ENCODE measurements around the gene VWCE. TPM values are rescaled to one million over a fixed set of nuclear protein-coding genes. Genes with fewer than 3 reads are reported as not detected.

VWCE gene
- total RNA-seq, 1 donor from 2014 or later: 8.8 TPM

DNA sequence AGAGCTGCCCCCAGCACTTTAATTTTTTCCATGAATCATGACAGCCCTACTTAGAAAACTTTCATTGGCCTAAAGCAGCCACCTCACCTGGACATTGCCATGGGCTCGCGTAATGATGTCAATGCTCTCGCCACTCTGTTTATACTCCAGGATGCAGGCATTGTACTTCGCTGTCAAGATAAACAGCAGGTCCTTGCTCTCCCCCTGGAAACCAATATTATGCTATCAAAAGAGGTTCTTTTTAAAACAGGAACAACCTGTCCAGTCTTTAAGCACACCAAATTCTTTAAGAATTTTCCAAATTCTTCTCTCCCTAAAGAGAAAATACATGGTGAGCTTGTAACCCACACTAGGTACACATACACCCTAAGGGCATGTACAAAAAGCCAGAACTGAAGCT is 34.8 kb upstream of the VWCE start:
- DNase-seq: no peak

DNA sequence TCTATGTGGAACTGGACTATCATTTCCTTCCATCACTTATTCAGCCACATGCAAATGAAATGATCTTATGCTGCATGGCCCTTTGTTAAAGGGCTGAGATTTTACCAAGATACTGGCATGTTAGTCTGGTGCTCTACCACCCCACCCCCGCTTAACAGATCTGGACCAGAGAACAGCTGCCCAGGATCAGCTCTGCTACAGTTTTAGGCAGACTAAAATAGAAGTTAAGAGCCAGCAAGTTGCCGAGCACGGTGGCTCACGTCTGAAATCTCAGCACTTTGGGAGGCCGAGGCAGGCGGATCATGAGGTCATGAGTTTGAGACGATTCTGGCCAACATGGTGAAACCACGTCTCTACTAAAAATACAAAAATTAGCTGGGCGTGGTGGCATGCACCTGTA is 33.2 kb upstream of the VWCE start:
- no peak for DNase-seq

DNA sequence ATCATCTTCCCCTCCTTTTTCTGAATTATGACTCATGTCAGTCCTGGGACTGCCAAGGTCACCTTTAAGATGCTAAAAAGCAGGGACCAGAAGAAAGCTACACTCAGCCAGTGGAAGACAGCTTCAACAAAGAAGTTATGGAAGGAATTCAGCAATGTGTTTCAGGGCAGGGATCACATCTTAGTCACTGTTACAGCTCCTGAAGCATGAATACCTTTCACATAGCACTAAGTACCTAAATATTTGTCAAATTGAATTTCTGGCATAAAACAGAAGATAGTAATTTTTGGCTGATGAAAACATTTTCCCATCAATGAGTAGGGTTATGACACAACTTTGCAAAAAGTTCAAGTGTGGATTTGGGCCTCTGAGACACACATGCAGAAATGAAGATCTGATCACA is 32.6 kb upstream of the VWCE start:
- DNase-seq: peak; percentile 15

DNA sequence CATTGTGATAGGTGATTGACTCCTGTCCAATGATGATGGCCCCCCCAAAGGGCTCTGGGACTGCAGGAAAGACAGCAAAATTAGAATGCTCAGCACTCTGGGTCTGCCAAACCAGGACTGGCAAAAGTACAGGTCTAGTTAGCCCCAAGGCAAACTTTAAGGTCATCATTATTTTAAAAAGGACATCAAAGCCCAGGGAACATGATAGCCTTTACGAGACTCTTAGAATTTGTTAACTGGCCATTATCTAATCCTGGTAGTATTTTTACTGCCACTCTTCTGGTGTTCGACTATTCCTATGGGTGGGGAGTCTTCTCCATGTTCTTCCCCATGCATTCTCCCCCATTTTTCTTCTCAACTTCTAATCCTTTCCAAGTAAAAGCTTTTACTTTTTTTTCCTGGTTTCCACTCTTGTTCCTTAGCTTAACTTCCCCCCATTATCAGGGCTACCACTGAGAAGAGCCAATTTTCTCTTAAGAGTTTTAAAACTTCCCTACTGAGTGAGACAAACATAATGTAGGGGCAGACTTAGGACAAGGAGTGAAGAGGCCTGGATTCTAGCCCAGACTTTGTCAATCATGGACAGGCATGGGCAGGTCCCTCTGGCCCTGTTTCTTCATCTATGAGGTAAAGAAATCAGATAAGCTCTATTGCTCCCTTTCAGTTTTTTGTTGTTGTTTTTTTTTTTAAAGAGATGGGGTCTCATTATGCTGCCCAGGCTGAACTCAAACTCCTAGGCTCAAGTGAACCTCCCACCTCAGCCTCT is 30.7 kb upstream of the VWCE start:
- DNase-seq: no peak

DNA sequence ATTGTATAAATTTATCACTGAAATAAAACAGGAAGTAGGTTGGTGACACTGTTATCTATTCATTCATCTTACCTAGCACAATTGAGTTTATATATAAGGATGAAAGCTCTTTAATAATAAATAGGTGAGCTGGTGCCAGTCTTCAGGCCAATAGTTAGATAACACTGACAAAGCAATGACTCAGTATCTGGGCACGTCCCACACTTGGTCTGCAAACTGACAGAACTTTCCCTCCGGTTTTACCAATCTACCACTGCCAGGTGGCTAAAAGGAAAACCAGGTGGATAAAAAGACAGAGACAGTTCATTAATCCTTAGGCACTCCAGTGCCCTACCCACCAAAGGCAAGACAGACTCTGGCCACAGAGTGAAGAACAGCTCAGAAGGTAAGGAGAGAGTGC is 20.1 kb upstream of the VWCE start:
- DNase-seq: no peak

DNA sequence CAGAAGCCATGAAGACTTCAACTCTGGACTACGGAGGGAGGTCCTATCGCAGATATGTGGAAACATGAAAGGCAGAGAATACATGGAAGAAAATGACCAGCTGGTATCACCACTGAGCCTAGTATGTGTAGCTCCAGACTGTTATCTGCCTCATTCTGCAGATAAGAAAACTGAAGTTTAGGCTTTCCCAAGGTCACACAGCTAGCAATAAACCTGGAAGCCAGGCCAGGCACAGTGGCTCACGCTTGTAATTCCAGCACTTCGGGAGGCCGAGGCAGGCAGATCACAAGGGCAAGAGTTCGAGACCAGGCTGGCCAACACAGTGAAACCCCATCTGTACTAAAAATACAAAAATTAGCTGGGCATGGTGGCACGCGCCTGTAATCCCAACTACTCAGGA is 15.6 kb upstream of the VWCE start:
- no peak for DNase-seq

DNA sequence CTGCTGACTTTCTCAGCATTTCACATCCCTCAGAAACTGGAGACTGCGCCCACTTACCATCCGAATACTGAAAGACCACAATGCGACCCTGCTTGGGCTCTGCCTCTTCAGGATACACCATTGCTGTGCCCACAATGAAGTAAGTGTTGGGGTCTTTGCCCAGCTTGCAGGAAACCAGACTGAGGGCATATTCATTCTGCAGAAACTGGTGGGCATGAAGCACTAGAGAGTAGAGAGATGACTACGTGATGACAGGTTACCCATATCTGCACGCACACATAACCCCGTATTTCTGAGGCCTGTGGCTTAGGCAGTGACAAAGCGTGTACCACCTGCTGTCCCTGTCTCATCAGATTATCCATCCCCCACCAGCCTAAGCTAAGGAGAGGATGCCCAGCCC is 14.6 kb upstream of the VWCE start:
- no peak for DNase-seq

DNA sequence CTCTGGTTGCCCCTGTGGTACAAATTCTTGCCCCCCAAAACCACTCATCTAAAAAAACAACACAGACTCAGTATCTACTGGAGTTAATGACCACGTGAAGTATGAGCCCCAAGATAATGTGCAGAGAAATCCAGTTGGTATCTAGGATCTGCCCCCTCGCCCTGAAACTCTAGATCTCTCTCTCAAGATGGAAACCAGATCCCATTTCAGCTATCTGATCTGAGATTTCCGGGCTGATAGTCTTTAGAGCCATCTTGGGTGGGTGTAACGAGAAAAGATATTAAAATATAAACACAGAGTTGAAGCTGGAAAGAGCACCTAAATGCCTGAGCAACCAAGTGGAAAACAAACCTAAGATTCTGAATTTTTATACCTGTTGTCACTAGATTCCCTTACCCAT is 14.0 kb upstream of the VWCE start:
- no peak for DNase-seq

DNA sequence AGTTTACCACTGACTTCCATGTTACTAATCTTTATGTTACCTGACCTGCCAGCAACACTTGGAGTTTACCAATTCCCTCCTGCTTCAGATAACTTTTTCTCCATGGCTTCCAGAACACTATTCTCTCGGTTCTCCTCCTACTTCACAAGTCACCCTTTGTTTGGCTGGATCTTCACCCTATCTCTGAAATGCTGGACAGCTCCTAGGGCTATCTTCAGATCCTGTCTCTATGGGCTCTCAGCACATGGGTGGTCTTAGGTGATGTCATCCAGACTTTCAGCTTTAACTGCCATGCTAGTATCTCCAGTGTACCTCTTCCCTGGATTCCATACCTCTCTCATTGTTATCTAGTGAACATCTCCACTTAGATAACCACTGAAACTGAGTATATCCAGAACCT is 12.2 kb upstream of the VWCE start:
- no peak for DNase-seq

DNA sequence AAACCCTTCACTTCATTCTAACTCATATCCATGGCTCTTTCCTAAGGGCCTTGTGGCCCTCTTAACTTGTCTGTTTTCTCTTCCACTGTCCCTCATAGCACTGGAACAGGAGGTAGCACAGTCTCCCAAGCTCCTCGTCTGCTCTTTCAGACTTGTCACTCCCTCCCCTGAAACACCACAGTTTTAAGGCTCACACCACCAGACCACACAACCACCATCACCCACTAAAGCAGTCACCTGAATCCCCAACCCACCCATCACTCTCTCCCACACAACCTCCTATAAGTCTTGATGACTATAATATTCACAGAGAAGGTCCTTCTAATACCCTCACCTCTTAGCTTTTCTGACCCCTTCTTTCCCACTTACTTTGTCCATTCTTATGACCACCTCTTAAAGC is 11.1 kb upstream of the VWCE start:
- no peak for DNase-seq

DNA sequence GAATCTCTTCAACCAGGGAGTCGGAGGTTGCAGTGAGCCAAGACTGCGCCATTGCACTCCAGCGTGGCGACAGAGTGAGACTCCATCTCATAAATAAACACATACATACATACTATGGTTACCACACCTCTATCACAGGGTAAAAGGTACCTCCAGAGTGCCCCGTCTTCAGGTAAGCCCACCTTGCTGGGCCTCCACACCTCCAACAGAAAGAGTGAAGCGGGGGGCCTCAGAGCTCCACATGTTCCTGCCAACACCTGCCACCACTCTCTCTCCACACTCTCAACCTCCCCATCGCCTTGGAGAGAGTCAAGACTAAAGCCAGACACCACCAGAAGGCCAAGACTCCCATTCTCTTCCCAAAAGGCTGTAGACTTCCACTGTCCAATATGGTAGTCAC is 10.3 kb upstream of the VWCE start:
- no peak for DNase-seq

DNA sequence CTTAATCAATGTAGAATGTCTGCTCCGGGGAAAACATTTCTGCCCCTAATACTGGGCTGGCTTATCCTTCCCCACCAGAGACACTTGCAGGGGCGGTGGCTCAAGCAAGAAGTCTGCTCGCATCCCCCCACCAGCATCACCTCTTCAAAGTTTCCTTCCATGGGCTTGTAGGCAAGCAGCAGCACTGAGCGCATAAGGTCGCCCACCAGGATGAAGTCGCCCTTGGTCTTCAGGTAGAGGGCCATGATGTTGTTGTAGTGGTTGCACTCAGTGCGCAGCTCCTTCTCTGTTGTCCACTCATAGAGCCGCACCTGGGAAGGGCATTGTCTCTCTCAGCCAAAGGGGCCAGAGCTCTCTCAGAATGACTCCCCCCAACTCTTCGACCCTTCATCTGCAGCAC is 8.6 kb upstream of the VWCE start:
- no peak for DNase-seq

DNA sequence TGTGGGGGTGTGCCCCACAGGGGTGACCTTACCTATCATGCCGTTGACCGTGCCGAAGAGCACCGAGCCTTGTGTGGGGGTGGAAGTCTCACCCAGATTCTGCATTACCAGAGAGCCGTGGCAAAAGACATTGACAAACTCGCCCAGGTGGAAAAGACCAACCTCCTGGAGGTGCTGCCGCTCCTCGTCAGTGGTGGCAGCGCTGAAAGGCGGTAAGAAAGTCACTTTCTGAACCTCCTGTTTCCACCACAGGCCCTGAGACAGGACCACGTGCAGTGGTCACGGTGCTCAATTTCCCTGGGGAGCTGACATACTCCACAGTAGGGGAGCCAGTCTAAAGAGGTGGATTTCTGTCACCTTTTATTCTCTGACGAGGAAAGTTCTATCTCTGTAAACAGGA is 7.4 kb upstream of the VWCE start:
- DNase-seq: no peak

DNA sequence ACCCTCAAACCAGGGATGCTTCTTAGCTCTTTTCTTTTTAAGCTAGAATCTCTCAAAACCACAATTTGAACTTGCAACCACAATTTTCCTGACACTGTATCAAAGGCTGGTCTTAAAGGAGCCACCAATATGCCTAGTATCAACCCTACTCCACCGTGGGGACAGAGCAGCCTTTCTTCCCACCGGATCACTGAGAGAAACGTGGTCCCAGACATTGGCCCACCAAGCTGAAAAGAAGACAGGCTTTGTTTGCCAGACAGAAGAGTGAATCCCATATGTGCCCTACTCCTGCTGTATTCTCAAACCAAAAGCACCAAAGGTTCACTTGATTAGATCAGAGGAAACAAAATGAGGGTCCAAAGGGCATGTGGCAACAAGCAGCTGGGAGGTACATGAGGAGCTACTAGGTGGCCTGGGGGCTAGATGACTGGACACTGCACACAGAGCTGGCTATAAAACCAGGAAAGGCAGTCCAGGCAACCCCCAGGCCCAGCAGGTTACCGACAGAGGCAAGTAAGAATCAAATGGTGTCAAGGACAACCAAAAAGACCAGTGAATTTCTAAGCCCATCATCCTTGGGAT is 3.6 kb upstream of the VWCE start:
- no peak for DNase-seq

DNA sequence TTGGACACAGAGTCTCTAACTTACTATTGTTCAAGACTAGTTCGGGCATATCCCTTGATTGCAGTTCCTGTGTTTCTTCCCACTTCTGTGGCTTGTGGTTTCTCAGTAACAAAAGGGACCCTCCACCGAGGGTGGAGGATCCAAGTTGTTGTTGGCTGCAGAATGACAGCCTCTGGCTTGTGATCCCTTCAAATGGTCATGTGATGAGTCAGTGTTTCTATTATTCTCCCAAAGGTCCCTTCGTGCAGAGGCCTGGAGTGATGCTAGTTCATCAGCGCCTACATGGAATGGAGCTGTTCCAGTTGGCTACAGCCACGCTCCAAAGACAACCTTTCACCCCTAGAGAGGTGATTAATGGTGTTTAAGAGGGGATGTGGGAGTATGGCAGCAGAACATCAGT is 2.6 kb upstream of the VWCE start:
- DNase-seq: peak; percentile 96

DNA sequence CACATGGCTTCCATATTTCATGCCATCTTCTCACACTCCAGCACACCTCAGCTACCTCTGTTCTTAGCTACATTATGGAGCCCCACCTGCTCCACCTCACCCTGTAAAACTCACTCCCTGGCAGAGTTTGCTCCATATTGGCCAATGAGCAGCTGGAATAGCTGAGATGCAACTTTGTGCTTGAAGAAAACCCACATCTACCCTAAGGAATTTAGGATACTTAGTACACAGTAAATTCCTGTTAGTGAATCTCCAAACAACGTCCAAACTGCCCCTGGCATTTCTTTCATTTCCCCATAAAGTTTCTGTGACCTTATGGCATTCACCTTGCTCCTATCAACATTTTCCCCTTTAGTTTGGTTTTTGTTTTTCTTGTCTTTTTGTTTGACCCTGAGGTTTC is 2.2 kb upstream of the VWCE start:
- no peak for DNase-seq

DNA sequence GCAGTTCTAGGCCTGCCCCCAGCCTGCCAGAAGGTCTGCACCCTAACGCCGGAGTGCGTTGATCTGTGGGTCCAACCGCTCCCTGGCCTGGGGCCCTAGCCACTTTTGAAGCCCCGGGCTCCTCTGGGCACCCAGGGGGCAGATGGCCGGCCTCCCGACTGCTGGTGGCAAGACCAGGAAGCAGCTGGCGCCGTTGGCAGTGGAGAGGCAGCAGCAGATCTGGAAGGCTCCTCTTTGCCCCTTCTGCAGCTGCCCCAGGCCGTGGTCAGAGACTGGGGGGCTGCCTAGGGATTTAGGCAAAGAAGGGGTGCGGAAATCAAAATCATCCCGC is 445 bp upstream of the VWCE start:
- peak; percentile 37 for DNase-seq

DNA sequence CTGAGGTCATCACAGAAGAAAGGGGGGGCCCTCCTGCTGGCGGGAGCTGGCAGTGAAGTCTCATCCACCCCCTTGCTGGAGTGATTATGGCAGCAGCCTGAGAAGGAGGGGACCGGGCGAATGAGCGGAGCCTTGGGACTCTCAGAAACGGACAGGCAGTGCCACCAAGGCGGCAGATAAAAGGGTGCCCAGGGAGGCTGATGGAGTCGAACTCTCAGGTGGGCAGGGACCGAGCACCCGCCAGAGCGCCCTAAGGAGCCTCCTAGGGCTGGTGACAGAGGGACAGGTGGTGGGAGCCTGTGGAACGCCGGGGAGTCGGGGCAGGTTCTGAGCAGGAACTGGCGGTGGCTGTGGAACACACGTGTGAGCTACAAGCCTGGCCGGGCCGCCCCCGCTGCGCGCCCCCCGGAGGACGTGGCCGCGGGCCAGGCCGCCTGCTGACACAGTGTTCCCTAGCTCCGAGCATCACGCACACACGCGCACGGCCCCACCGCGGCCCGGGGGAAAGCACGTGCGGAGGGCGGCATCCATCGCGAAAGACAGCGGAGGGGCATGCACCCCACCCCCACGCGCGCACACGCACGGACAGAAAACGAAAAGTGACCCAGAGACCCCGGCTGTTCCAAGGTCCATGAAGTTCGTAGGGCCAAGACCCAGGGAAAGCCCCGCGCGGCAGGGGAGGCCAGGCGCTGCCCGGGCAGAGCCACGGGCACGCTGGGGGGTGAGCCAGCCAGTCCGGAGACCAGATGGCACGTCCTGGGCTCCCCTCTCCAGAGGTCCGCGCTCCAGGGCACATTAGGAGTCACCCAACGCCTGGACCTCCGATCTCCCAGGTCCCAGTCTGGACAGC is 1.0 kb downstream of the VWCE start:
- DNase-seq: peak; percentile 68

DNA sequence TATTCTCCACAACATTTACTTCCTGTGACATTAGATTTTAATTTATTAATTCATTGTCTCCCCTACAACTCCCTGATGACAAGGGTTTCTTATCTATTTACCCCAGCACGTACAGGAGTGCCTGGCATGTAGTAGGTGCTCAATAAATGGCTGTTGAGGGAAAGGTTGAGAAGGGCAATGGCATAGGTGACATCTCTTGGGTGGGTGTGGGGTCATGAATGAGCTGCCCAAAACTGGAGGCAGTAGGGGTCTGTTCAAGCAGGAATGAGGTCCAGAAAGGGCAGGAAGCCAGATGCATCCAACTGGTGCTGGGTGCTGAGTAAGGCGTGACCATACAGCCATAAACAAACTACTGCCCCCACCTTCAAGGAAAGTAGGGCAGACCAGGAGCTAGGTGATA is 2.8 kb downstream of the VWCE start:
- DNase-seq: no peak

DNA sequence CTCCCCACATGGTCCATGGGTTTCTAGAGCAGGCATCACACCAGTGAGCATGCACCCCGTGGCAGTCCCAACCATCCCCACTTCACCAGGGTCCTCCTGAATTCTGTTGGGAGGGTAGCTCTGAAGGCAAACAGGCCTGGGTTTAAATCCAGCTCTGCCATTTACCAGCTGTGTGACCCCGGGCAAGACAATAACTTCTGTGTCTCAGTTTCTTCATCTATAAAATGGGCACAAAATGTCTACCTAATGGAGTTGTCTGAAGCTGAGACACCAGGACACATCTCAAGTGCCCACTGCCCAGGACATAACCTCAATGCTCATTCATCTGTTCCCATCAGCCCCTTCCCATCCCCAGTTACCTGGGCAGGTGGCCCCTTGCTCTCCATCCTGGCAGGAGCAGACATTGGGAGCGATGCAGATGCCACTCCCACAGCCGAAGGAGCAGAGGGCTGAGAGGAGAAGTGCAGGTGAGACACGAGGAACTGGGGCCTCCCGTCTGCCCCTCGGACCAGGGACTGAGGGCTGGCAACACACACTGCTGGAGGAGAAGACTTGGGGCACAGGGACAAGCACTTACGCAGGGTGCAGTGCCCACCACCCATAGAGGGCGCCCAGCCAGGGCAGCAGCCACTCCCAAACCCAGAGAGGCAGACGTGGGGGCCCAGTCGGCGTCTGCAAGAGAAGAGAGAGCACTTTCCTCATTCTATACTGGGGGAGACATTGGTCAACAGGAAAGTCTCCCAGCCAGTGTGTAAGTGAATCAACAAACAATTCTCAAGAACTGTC is 4.0 kb downstream of the VWCE start:
- DNase-seq: no peak

DNA sequence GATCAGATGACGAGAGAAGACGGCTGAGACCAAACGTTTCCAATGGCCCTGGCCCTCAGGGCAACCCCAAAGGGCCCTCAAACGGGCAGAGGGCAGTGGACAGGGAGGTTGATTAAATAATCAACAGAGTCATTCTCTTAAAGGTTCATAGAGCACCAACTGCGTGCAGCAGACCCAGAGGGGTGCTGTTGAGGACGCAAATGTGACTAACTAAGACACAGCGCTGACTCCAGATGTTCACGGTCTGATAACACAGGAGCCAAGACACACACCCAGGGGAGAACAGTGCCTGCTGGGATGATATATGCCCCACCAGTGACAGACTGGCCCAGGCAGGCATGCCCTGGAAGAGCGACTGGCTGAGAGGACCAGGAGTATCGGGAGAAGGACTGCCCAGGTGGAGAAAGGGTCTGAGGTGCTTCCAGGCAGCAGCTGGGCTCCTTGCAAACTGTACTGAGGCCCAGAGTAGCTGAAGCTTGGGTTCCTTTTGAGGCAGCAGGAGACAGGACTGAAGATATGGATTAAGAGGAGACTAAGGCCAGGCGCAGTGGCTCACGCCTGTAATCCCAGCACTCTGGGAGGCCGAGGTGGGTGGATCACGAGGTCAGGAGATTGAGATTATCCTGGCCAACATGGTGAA is 7.7 kb downstream of the VWCE start:
- no peak for DNase-seq

DNA sequence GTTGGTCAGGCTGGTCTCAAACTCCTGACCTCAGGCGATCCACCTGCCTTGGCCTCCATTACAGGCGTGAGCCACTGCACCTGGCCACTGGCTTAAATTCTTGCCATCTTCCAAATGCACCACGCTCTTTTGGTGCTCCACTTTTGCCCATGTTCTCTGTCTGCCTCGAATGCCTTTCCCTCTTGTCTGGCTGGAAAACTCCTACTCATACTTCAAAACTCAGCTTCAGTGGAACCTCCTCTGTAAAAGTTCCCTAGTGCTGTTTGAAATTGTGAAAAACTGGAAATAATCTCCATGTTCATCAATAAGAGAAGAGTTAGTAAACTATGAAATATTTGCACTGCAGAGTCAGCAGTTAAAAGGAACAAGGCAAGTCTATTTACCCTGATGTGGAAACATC is 11.5 kb downstream of the VWCE start:
- DNase-seq: no peak
